Measurements from ENCODE around the gene TMEM161A. TPM values are rescaled to one million over a fixed set of nuclear protein-coding genes. Genes with fewer than 3 reads are reported as not detected.
A peak's percentile ranks its signal among the peaks of the same experiment; 100 is the strongest.

Gene TMEM161A
- total and polyA plus RNA-seq, 10 donors, result 15.1 to 31.7 (median 18.5) TPM

DNA sequence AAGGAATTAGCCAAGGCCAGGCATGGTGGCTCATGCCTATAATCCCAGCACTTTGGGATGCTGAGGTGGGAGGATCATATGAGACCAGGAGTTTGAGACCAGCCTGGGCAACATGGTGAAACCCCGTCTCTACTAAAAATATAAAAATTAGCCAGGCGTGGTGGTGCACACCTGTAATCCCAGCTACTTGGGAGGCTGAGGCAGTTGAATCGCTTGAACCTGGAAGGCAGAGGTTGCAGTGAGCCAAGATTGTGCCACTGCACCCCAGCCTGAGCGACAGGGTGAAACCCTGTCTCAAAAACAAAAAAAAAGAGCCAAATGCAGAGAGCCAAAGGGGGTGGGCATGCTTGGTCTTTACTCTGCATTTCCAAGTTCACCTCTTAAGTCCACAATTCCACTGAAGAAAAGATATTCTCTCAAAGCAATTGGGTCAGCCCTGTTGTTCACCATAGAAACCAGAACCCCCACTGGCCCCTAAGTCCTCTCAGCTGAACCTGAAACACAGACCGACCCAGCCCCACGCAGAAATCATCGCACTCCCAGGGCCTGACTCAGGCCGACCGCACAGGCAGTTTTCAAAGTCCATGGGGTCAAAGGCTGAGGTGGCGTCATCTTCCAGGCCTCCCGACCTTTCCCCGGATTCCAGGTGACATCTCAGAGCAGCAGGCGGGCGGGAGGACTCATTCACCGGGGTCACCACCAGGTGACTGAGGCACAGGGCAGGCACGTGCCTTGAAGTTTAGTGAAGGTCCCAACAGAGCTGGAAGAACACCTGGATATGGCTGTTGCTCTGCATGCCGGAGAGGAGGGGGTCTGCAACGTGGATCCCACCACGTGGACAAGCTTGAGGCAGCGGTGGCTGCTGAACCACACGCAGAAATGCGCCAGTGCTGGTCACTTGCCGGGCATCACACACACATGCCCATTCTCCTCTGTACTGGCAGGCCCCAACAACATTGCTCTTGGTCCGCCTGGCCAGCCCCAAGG lies 41.3 kb downstream of the TMEM161A start:
- H3K9me3 ChIP-seq, result no peaks in the 10 kb centered on the region
- H3K4me1 ChIP-seq, result no peaks in the 10 kb centered on the region
- H3K27ac ChIP-seq, result no peak overlapping the region
- no peaks in the 10 kb centered on the region for H3K27me3 ChIP-seq (replicated peaks in 1 of 7)
- H3K4me3 ChIP-seq, result no peak overlapping the region
- intact Hi-C loops (cut with DNase I; ENCODE audit: low total_unique reads), result no loop called here
- H3K36me3 ChIP-seq, result peaks cover 0 to 81% (median 20%) of the 10 kb centered on the region in 6 donors
- 93 to 96% (median 95%) methylated on average over 18 to 24 of the region's 24 CpGs for WGBS, 5 donors
- TF ChIP-seq POLR2A (IDR thresholded peaks at IDR 0.05), result no peak
- DNase-seq, result no peak

DNA sequence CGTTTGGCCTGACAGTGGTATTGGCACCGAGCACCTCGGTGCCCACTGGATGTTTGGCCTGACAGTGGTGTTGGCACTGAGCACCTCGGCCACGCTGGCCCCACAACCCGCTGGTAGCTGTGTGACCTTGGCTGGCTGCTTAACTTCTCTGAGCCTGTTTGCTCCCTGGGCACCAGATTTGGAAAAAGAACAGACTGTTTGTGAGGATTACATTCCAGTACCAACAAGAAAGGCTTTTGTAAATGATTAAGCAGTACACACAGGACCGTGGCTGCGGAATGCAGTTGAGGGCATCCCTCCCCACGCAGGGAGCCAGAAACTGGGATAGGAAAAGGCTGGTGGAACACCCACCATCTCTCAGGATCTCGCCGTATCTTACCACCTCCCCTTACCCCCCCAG lies 42.6 kb downstream of the TMEM161A start:
- 87 to 93% (median 87%) methylated on average over 11 of the region's 11 CpGs for WGBS, 5 donors
- TF ChIP-seq POLR2A (IDR thresholded peaks at IDR 0.05) (no peak), POLR2AphosphoS5 (IDR thresholded peaks at IDR 0.05) (peak in 1 of 3 donors; percentile 14)
- Histone ChIP-seq H3K36me3 (peaks cover 0 to 73% (median 19%) of the 10 kb centered on the region in 6 donors), H3K4me3 (no peak overlapping the region), H3K4me1 (no peaks in the 10 kb centered on the region), H3K27me3 (replicated peaks in 1 of 7) (no peaks in the 10 kb centered on the region), H3K9me3 (no peaks in the 10 kb centered on the region), H3K27ac (no peak overlapping the region)
- DNase-seq, result no peak
- intact Hi-C loops (cut with DNase I; ENCODE audit: low total_unique reads), result no loop called here

DNA sequence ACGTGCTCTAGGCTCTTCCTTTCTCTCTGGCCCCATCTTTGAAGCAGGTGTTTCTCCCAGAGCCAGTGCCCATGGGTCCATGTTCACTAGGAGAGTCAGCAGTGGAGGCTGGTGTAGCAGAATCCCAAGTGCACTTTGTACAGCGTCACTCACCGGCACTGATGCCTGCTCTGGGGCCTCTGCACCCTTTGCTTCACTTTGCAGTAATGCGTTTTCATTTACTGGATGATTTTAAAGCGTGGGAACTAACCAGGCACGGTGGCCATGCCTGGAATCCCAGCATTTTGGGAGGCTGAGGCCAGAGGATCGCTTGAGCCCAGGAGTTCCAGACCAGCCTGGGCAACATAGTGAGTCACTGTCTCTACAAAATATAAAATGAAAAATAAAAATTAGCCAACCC lies 43.8 kb downstream of the TMEM161A start:
- no peak for TF ChIP-seq POLR2A (IDR thresholded peaks at IDR 0.05)
- TF ChIP-seq, protein P1, sequence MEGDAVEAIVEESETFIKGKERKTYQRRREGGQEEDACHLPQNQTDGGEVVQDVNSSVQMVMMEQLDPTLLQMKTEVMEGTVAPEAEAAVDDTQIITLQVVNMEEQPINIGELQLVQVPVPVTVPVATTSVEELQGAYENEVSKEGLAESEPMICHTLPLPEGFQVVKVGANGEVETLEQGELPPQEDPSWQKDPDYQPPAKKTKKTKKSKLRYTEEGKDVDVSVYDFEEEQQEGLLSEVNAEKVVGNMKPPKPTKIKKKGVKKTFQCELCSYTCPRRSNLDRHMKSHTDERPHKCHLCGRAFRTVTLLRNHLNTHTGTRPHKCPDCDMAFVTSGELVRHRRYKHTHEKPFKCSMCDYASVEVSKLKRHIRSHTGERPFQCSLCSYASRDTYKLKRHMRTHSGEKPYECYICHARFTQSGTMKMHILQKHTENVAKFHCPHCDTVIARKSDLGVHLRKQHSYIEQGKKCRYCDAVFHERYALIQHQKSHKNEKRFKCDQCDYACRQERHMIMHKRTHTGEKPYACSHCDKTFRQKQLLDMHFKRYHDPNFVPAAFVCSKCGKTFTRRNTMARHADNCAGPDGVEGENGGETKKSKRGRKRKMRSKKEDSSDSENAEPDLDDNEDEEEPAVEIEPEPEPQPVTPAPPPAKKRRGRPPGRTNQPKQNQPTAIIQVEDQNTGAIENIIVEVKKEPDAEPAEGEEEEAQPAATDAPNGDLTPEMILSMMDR (IDR thresholded peaks at IDR 0.05 in 8 of 11, conservative IDR thresholded peaks at IDR 0.05 in 3 of 11), result no peak
- no peak for TF ChIP-seq POLR2AphosphoS5 (IDR thresholded peaks at IDR 0.05)
- DNase-seq, result no peak
- 83 to 98% (median 92%) methylated on average over 7 of the region's 7 CpGs for WGBS, 5 donors
- Histone ChIP-seq H3K36me3 (peaks cover 0 to 63% (median 18%) of the 10 kb centered on the region in 6 donors), H3K4me3 (no peak overlapping the region), H3K4me1 (no peaks in the 10 kb centered on the region), H3K27ac (no peak overlapping the region), H3K9me3 (no peaks in the 10 kb centered on the region), H3K27me3 (replicated peaks in 1 of 7) (no peaks in the 10 kb centered on the region)
- intact Hi-C loops (cut with DNase I; ENCODE audit: low total_unique reads), result no loop called here

DNA sequence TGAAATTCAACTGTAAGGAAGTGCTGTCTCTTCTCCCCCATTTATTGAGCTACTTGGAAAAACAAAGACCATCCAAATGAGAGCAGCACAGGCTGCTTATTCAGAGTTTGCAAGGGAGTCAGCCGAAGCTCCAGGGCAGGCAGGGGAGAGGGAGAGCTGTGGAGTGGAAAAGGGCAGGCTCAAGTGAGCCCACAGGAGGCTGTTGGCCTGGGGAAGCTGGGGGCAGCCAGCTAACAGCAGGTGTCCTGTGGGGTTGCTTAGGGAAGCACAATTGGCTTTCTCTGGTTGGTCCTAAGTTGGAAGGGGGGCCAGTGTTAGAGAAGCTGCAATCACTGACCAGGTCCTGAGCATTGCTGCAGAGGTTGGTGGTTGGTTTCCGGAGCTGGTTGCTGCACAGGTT lies 50.6 kb downstream of the TMEM161A start:
- intact Hi-C loops (cut with DNase I; ENCODE audit: low total_unique reads), result no loop called here
- WGBS, 5 donors, result 86 to 100% (median 94%) methylated on average over 2 of the region's 2 CpGs
- no peak overlapping the region for H3K4me3 ChIP-seq

More for the DNA sequence above, 50.6 kb downstream of the TMEM161A start:
- H3K27me3 ChIP-seq (replicated peaks in 1 of 7), result no peaks in the 10 kb centered on the region
- H3K9me3 ChIP-seq, result no peaks in the 10 kb centered on the region
- no peak for DNase-seq
- H3K27ac ChIP-seq, result no peak overlapping the region
- H3K36me3 ChIP-seq, result peaks cover 0 to 55% (median 2%) of the 10 kb centered on the region in 6 donors
- TF ChIP-seq POLR2A (IDR thresholded peaks at IDR 0.05) (no peak), POLR2AphosphoS5 (IDR thresholded peaks at IDR 0.05) (no peak)
- TF ChIP-seq, protein P1 (IDR thresholded peaks at IDR 0.05 in 8 of 11, conservative IDR thresholded peaks at IDR 0.05 in 3 of 11), result no peak
- H3K4me1 ChIP-seq, result no peaks in the 10 kb centered on the region
